D721Med (cell line): ENCODE data around the gene CLGN.
A peak's percentile ranks its signal among the peaks of the same experiment; 100 is the strongest.

ENCODE experiments used
- DNase-seq: peaks from one replicate; pipeline ENCODE4 v3.0.0; 2011; ENCODE audit warnings: low spot score; ENCODE audit not compliant: insufficient read length
- FAIRE-seq: peaks from 2 replicates; lab custom pipeline; 2011; peaks lifted over from hg19 to GRCh38; lab: Jason Lieb, UNC
- CTCF ChIP-seq: IDR thresholded peaks from 2 replicates; pipeline ENCODE4 v1.5.1; 2012; ENCODE audit warnings: mild to moderate bottlenecking, control low read depth; ENCODE audit not compliant: insufficient read depth; ENCODE audit errors: missing control alignments

CLGN gene

GRCh38 chr4:140363051-140363450, 64.4 kb downstream of the CLGN start:
- FAIRE-seq = no peak
- no peak for DNase-seq
- no peak for TF ChIP-seq CTCF

DNA sequence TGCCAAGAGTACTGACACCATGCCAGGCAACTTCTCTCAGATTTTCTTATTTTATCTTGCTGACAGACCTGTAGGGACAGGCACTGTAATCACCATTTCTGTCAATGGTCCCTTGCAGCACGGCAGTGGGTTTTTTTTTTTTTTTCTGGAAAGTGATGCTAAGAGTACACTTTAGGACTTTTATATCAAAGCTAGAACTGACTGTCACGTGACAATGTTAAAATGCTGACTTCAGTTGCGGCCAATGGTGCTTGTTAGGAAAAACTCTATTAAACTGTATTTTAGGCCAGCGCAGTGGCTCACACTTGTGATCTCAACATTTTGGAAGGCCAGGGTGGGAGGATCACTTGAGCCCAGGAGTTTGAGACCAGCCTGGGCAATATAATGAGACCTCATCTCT, 66.3 kb downstream of the CLGN start:
- DNase-seq (no peak), FAIRE-seq (no peak)
- TF ChIP-seq CTCF = no peak

DNA sequence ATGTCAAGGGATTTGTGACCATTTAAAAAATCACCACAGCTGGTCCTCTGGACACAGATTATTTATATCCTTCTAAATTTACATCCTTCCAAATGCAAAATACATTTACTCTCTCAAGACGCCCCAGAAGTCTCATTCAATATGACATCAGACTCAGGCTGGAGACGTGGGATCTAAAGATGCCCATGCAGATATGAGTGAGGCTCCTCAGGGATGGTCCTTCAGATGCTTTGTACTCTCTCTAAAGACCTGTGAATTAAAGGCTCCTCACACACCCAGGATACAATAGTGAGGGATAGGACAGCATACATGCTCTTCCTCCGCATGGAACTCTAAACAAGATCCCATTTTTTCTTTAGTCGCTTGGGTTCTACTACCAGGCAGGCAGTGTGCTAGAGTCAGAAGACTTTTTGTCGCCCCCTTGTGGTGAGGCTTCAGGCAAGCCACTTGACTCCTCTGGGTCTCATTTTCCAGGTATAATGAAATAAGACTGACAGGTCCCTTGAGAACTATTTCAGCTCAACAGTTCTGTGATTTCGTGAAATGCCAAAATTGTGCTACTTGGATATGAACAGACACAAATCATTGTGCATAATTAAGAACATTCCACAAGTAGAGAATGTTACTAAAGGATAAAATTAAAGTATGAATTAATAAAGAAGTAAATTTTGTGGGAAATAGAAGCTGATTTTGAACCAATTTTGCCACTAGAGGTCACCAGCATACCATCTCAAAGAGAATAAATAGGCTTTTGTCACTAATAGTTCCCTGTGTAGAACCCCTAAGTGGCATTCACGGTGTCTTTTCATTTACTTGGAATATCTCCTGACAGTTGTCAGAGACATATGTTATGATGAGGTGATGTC, 67.7 kb downstream of the CLGN start:
- no peak for DNase-seq
- FAIRE-seq = peak; percentile 93
- peak; percentile 84 for TF ChIP-seq CTCF

GRCh38 chr4:140358281-140358680, 69.2 kb downstream of the CLGN start:
- no peak for DNase-seq
- FAIRE-seq = no peak
- TF ChIP-seq CTCF = no peak

DNA sequence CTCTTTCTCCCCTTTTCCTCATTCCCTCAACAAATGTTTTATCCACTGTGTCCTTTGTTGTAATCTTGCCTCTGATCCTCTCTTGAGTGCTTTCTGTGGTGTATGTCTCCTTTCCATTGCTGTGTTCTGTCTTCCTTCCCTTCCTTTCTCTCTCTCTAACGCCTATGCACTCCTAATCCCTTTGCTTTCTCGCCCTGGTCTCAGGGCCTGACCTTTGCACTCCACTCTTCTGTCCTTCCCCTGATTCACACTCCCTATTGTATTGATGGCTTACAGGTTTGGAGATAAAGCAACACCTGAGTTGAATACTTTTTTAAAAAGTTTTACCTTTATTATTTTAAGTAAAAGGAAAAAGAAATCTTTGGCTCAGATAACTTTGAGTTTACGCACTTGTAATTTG, 69.6 kb downstream of the CLGN start:
- DNase-seq = no peak
- no peak for FAIRE-seq
- no peak for TF ChIP-seq CTCF

- no peak for TF ChIP-seq CTCF
- FAIRE-seq = no peak
Observed at GRCh38 chr4:140355288-140355687, 72.2 kb downstream of the CLGN start.

GRCh38 chr4:140353786-140354185, 73.7 kb downstream of the CLGN start:
- TF ChIP-seq CTCF = no peak
- FAIRE-seq (no peak), DNase-seq (no peak)

More at GRCh38 chr4:140355288-140355687, 72.2 kb downstream of the CLGN start:
- DNase-seq = no peak
